HG03045 (cell line): Measurements from ENCODE around the gene MTNR1B.

Source experiments
- ATAC-seq: cut with Tn5 transposase; IDR thresholded peaks from one replicate; pipeline ENCODE4 v1.9.1; 2021; ENCODE audit warnings: mild to moderate bottlenecking, moderate library complexity; ENCODE audit not compliant: unreplicated experiment

The MTNR1B gene

GRCh38 chr11:92969634-92970347 lies at the start of gene MTNR1B:
Gene MTNR1B (plus strand): TSS chr11:92969651. CDS start chr11:92969726, 75 bp downstream.
- ATAC-seq, result no peak

GRCh38 chr11:92920331-92920730 lies 49.1 kb upstream of the MTNR1B start:
- no peak for ATAC-seq

- no peak for ATAC-seq
These were observed 46.7 kb upstream of the MTNR1B start for GRCh38 chr11:92922731-92923130.

- no peak for ATAC-seq
These were observed 40.2 kb upstream of the MTNR1B start for GRCh38 chr11:92929246-92929645.

GRCh38 chr11:92929653-92930052 lies 39.8 kb upstream of the MTNR1B start:
- ATAC-seq, result no peak

- ATAC-seq, result no peak
These were observed 37.6 kb upstream of the MTNR1B start for GRCh38 chr11:92931746-92932422.

- ATAC-seq, result no peak
These were observed 30.1 kb upstream of the MTNR1B start for GRCh38 chr11:92939305-92939704.

GRCh38 chr11:92941676-92942571 lies 27.5 kb upstream of the MTNR1B start:
- peak; percentile 61 for ATAC-seq

GRCh38 chr11:92946707-92947106 lies 22.7 kb upstream of the MTNR1B start:
- ATAC-seq, result no peak

GRCh38 chr11:92948116-92948515 lies 21.3 kb upstream of the MTNR1B start:
- no peak for ATAC-seq

GRCh38 chr11:92954003-92954402 lies 15.4 kb upstream of the MTNR1B start:
- no peak for ATAC-seq

- ATAC-seq, result no peak
These were observed 13.6 kb upstream of the MTNR1B start for GRCh38 chr11:92955860-92956259.

- ATAC-seq, result no peak
These were observed 8.6 kb upstream of the MTNR1B start for GRCh38 chr11:92960886-92961285.

GRCh38 chr11:92962446-92962845 lies 7.0 kb upstream of the MTNR1B start:
- no peak for ATAC-seq

- ATAC-seq, result no peak
These were observed 5.0 kb upstream of the MTNR1B start for GRCh38 chr11:92964471-92964870.

GRCh38 chr11:92965196-92965595 lies 4.3 kb upstream of the MTNR1B start:
- ATAC-seq, result no peak

- no peak for ATAC-seq
These were observed 2.3 kb upstream of the MTNR1B start for GRCh38 chr11:92967178-92967577.

GRCh38 chr11:92967867-92968266 lies 1.6 kb upstream of the MTNR1B start:
- ATAC-seq, result no peak

GRCh38 chr11:92969293-92969633 lies 188 bp upstream of the MTNR1B start:
- no peak for ATAC-seq

GRCh38 chr11:92972248-92972647 lies 2.8 kb downstream of the MTNR1B start:
- ATAC-seq, result no peak

GRCh38 chr11:92975285-92975684 lies 5.8 kb downstream of the MTNR1B start:
- no peak for ATAC-seq

GRCh38 chr11:92976681-92977080 lies 7.2 kb downstream of the MTNR1B start:
- no peak for ATAC-seq
